ENCODE measurements around the gene SLCO4A1. TPM values are rescaled to one million over a fixed set of nuclear protein-coding genes. Genes with fewer than 3 reads are reported as not detected.

Gene SLCO4A1
- total RNA-seq, 1 experiment from 2014 or later = 161 TPM

GRCh38 chr20:62711703-62712101 lies 69.4 kb downstream of the SLCO4A1 start:
- no peaks in the 10 kb centered on the region for H3K9me3 ChIP-seq (ENCODE audit: low read length)
- ChIA-PET POLR2A (ENCODE audit: unreplicated experiment) (interaction anchor here (0.6 kb wide), 1 partner anchor 79 kb away, joined by 3 read pairs; no protein-coding TSS in a partner anchor), CTCF (interaction anchor here (0.6 to 1.6 kb wide), 2 partner anchors 39 to 79 kb away, joined by 3 to 5 read pairs; no protein-coding TSS in a partner anchor)
- no peak overlapping the region for H3K4me3 ChIP-seq (ENCODE audit: low read length)
- H3K4me1 ChIP-seq (ENCODE audit: insufficient read depth, low read length) = peaks cover 18% of the 10 kb centered on the region; the same call in 1 of the 2 replicates
- no peaks in the 10 kb centered on the region for H3K9me2 ChIP-seq (replicated peaks; ENCODE audit: low read length)
- H3K27me3 ChIP-seq (ENCODE audit: low read length) = 0 out of 2 replicates have a peak, but pooled peaks cover 3% of the 10 kb centered on the region
- H3K27ac ChIP-seq (ENCODE audit: low read length) = no peak overlapping the region
- DNase-seq (no peak), ATAC-seq (no peak)
- peak overlapping the region; percentile 86 for H3K4me2 ChIP-seq (ENCODE audit: low read length)
- no peak overlapping the region for H2AFZ ChIP-seq (ENCODE audit: low read length)
- TF ChIP-seq EZH2 (IDR thresholded peaks at IDR 0.05; ENCODE audit: low read length, unreplicated experiment) (no peak), EZH2phosphoT487 (IDR thresholded peaks at IDR 0.05; ENCODE audit: borderline replicate concordance, low read length) (no peak), CTCF (conservative IDR thresholded peaks at IDR 0.05; ENCODE audit: low read depth, low read length) (no peak)
- intact Hi-C loops (cut with micrococcal nuclease) = loop anchor here (2.0 kb wide), 1 partner anchor 27 kb away; no protein-coding TSS in a partner anchor
- H3F3A ChIP-seq (ENCODE audit: low read length, unreplicated experiment) = no peaks in the 10 kb centered on the region
- 0 out of 2 replicates have a peak, but pooled peaks cover 4% of the 10 kb centered on the region for H3K79me2 ChIP-seq (ENCODE audit: low read length)
- no peaks in the 10 kb centered on the region for H3K36me3 ChIP-seq (ENCODE audit: low read depth, low read length)
- H3K9ac ChIP-seq (ENCODE audit: low read length) = no peak overlapping the region
- H4K20me1 ChIP-seq (ENCODE audit: low read length) = no peaks in the 10 kb centered on the region
- no TSS peak for BruUV-seq (replicated peaks)

GRCh38 chr20:62712606-62713005 lies 70.3 kb downstream of the SLCO4A1 start:
- H3K4me3 ChIP-seq (ENCODE audit: low read length) = no peak overlapping the region
- H3K9me2 ChIP-seq (replicated peaks; ENCODE audit: low read length) = no peaks in the 10 kb centered on the region
- no peaks in the 10 kb centered on the region for H3K9me3 ChIP-seq (ENCODE audit: low read length)
- no peak overlapping the region for H3K27ac ChIP-seq (ENCODE audit: low read length)
- H3K36me3 ChIP-seq (ENCODE audit: low read depth, low read length) = no peaks in the 10 kb centered on the region
- TF ChIP-seq EZH2 (IDR thresholded peaks at IDR 0.05; ENCODE audit: low read length, unreplicated experiment) (no peak), CTCF (conservative IDR thresholded peaks at IDR 0.05; ENCODE audit: low read depth, low read length) (no peak), EZH2phosphoT487 (IDR thresholded peaks at IDR 0.05; ENCODE audit: borderline replicate concordance, low read length) (no peak)
- no peak overlapping the region for H3K9ac ChIP-seq (ENCODE audit: low read length)
- ATAC-seq (no peak), DNase-seq (no peak)
- H4K20me1 ChIP-seq (ENCODE audit: low read length) = no peaks in the 10 kb centered on the region
- H3F3A ChIP-seq (ENCODE audit: low read length, unreplicated experiment) = no peaks in the 10 kb centered on the region
- no TSS peak for BruUV-seq (replicated peaks)
- H2AFZ ChIP-seq (ENCODE audit: low read length) = no peak overlapping the region
- 0 out of 2 replicates have a peak, but pooled peaks cover 3% of the 10 kb centered on the region for H3K27me3 ChIP-seq (ENCODE audit: low read length)
- 0 out of 2 replicates have a peak, but pooled peaks cover 4% of the 10 kb centered on the region for H3K79me2 ChIP-seq (ENCODE audit: low read length)
- POLR2A ChIA-PET (ENCODE audit: unreplicated experiment) = no interaction called here
- no peak overlapping the region for H3K4me2 ChIP-seq (ENCODE audit: low read length)
- CTCF ChIA-PET = no interaction called here
- H3K4me1 ChIP-seq (ENCODE audit: insufficient read depth, low read length) = peaks cover 18% of the 10 kb centered on the region; the same call in 1 of the 2 replicates
- intact Hi-C loops (cut with micrococcal nuclease) = loop anchor here (2.0 kb wide), 1 partner anchor 26 kb away; no protein-coding TSS in a partner anchor

- intact Hi-C loops (cut with micrococcal nuclease) = no loop called here
- H3K9ac ChIP-seq (ENCODE audit: low read length) = no peak overlapping the region
- no peaks in the 10 kb centered on the region for H3K9me2 ChIP-seq (replicated peaks; ENCODE audit: low read length)
- H3K27me3 ChIP-seq (ENCODE audit: low read length) = 0 out of 2 replicates have a peak, but pooled peaks cover 3% of the 10 kb centered on the region
- TF ChIP-seq CTCF (conservative IDR thresholded peaks at IDR 0.05; ENCODE audit: low read depth, low read length) = no peak
- TF ChIP-seq EZH2phosphoT487 (IDR thresholded peaks at IDR 0.05; ENCODE audit: borderline replicate concordance, low read length) = no peak
- no peak for TF ChIP-seq EZH2 (IDR thresholded peaks at IDR 0.05; ENCODE audit: low read length, unreplicated experiment)
- H2AFZ ChIP-seq (ENCODE audit: low read length) = no peak overlapping the region
- peaks cover 13% of the 10 kb centered on the region; the same call in 1 of the 2 replicates for H3K4me1 ChIP-seq (ENCODE audit: insufficient read depth, low read length)
- no TSS peak for BruUV-seq (replicated peaks)
- 0 out of 2 replicates have a peak, but pooled peaks cover 4% of the 10 kb centered on the region for H3K79me2 ChIP-seq (ENCODE audit: low read length)
- H3K9me3 ChIP-seq (ENCODE audit: low read length) = no peaks in the 10 kb centered on the region
- DNase-seq = no peak
- H3K36me3 ChIP-seq (ENCODE audit: low read depth, low read length) = no peaks in the 10 kb centered on the region
- POLR2A ChIA-PET (ENCODE audit: unreplicated experiment) = no interaction called here
- H3F3A ChIP-seq (ENCODE audit: low read length, unreplicated experiment) = no peaks in the 10 kb centered on the region
- H3K4me2 ChIP-seq (ENCODE audit: low read length) = no peak overlapping the region
- no peaks in the 10 kb centered on the region for H4K20me1 ChIP-seq (ENCODE audit: low read length)
- no peak overlapping the region for H3K4me3 ChIP-seq (ENCODE audit: low read length)
- CTCF ChIA-PET = no interaction called here
- no peak for ATAC-seq
- H3K27ac ChIP-seq (ENCODE audit: low read length) = no peak overlapping the region
Observed at GRCh38 chr20:62714006-62714405, 71.7 kb downstream of the SLCO4A1 start.
